Measurements from ENCODE around the gene LATS2. TPM values are rescaled to one million over a fixed set of nuclear protein-coding genes. Genes with fewer than 3 reads are reported as not detected.
"Not testable (repeated sequence)": the region's sequence is repeated elsewhere in the genome, so short reads cannot be mapped to it uniquely, and the experiment has no call there.

The LATS2 gene
- total RNA-seq, 2 donors from 2014 or later = 6.8 to 7.2 TPM

DNA sequence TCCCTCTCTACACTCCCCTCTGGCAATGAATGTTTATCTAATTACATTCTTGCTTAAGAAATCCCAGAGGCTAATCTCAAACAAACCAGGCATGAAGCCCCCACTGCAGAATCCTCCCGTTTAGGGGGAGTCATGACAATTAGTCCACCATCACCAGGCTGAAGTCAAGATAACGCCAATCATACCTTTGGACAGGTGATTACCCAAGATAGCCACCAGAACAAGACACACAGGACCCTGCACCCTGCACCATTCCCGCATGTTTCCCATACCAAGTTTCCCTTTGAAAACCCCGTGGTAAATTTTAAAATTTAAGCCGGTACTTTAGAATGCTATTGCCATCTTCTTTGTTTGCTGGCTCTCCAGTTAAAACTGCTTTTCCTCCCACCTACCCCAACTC lies 94.0 kb downstream of the LATS2 start:
- no peaks in the 10 kb centered on the region for H3K9me3 Mint-ChIP-seq
- DNase-seq (no peak), ATAC-seq (replicated peaks in 1 of 2) (no peak)
- H3K36me3 Mint-ChIP-seq (ENCODE audit: insufficient read depth in 2 of 2) = no peaks in the 10 kb centered on the region
- H3K4me1 Mint-ChIP-seq (ENCODE audit: low read depth) = peaks cover 13% of the 10 kb centered on the region
- no peak overlapping the region for H3K4me3 Mint-ChIP-seq
- H3K27me3 Mint-ChIP-seq (ENCODE audit: low read depth) = peaks cover 12% of the 10 kb centered on the region
- no peak overlapping the region for H3K27ac Mint-ChIP-seq

- H3K9me3 Mint-ChIP-seq = no peaks in the 10 kb centered on the region
- H3K36me3 Mint-ChIP-seq (ENCODE audit: insufficient read depth in 2 of 2) = no peaks in the 10 kb centered on the region
- ATAC-seq (replicated peaks in 1 of 2) = no peak
- H3K27me3 Mint-ChIP-seq (ENCODE audit: low read depth) = peaks cover 12% of the 10 kb centered on the region
- no peak overlapping the region for H3K4me3 Mint-ChIP-seq
- peaks cover 13% of the 10 kb centered on the region for H3K4me1 Mint-ChIP-seq (ENCODE audit: low read depth)
- no peak overlapping the region for H3K27ac Mint-ChIP-seq
- DNase-seq = no peak
These were observed 96.5 kb downstream of the LATS2 start for GRCh38 chr13:20964904-20965303.

GRCh38 chr13:20961663-20962062 lies 99.7 kb downstream of the LATS2 start:
- ATAC-seq (replicated peaks in 1 of 2); H3K9me3 Mint-ChIP-seq; H3K4me1 Mint-ChIP-seq (ENCODE audit: low read depth): not testable (repeated sequence)

GRCh38 chr13:20960663-20961309 lies 100.6 kb downstream of the LATS2 start:
- H3K27me3 Mint-ChIP-seq (ENCODE audit: low read depth) = peaks cover 6% of the 10 kb centered on the region
- H3K4me3 Mint-ChIP-seq = peak overlapping the region in 1 of 2 donors; percentile 51
- no peak overlapping the region for H3K27ac Mint-ChIP-seq
- no peaks in the 10 kb centered on the region for H3K36me3 Mint-ChIP-seq (ENCODE audit: insufficient read depth in 2 of 2)
- no peak for DNase-seq
- no peaks in the 10 kb centered on the region for H3K9me3 Mint-ChIP-seq
- no peaks in the 10 kb centered on the region for H3K4me1 Mint-ChIP-seq (ENCODE audit: low read depth)
- no peak for ATAC-seq (replicated peaks in 1 of 2)

More at GRCh38 chr13:20961663-20962062, 99.7 kb downstream of the LATS2 start:
- not testable (repeated sequence) for H3K4me3 Mint-ChIP-seq; H3K27ac Mint-ChIP-seq; H3K27me3 Mint-ChIP-seq (ENCODE audit: low read depth); DNase-seq; H3K36me3 Mint-ChIP-seq (ENCODE audit: insufficient read depth in 2 of 2)

GRCh38 chr13:20957049-20957620 lies 104.3 kb downstream of the LATS2 start:
- H3K4me3 Mint-ChIP-seq; H3K9me3 Mint-ChIP-seq; DNase-seq; H3K36me3 Mint-ChIP-seq (ENCODE audit: insufficient read depth in 2 of 2); ATAC-seq (replicated peaks in 1 of 2); H3K27ac Mint-ChIP-seq; H3K4me1 Mint-ChIP-seq (ENCODE audit: low read depth): not testable (repeated sequence)
- peaks cover 11% of the 10 kb centered on the region for H3K27me3 Mint-ChIP-seq (ENCODE audit: low read depth)

DNA sequence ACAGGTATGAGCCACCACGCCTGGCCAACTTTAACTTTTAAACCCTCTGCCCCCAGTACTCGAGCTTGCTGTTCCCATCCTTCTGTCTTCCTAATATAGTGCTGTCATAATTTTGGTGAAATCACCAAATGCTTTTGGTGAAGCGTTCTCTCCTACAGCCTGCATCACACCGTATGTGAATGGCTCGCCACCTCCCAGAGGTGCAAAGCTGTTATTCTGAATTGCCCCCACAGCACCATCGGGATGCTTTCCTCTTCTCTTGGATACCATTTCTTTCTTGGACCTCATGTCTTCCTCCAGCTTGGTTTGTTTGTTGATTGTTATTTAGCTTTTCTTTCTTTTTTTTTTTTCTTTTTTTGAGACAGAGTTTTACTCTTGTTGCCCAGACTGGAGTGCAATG lies 105.9 kb downstream of the LATS2 start:
- Mint-ChIP-seq H3K36me3 (ENCODE audit: insufficient read depth in 2 of 2) (no peaks in the 10 kb centered on the region), H3K4me3 (no peak overlapping the region), H3K9me3 (no peaks in the 10 kb centered on the region), H3K27ac (no peak overlapping the region), H3K4me1 (ENCODE audit: low read depth) (no peaks in the 10 kb centered on the region), H3K27me3 (ENCODE audit: low read depth) (peaks cover 15% of the 10 kb centered on the region)
- ATAC-seq (replicated peaks in 1 of 2) = no peak
- DNase-seq = no peak

DNA sequence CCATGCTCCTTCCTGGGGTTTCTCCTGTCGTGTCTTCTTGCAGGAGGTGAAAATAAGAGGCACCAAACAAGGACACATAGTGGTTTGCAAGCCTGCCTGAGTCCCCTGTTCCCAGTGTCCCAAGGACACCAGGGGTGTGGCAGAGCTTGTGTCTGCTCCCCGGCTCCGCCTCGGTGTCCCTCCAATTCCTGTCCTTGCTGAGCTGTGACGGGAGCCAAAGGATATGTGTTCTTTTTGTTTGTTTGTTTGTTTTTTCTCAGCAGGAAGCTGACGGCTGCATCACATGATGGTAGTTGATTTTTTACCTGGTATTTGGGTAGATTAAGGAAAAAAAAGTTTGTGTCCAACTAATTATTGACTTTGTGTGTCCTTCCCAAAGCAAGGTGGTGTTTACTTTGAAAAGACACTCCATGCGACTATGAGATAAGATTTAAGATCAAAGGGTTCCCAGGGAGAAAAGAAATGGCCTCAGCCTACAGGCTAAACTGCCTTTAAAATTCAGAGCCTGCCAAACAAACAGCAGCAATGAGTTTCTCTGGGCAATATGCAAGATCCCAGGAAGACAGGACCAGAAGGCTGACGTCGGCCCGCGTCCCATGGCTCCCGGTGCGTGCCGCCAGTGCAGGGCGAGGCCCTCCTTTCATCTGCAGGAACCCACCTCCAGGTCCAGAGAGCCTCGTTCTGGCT lies 108.0 kb downstream of the LATS2 start:
- no peak overlapping the region for H3K27ac Mint-ChIP-seq
- H3K36me3 Mint-ChIP-seq (ENCODE audit: insufficient read depth in 2 of 2) = no peaks in the 10 kb centered on the region
- no peaks in the 10 kb centered on the region for H3K4me1 Mint-ChIP-seq (ENCODE audit: low read depth)
- H3K4me3 Mint-ChIP-seq = no peak overlapping the region
- ATAC-seq (replicated peaks in 1 of 2) = no peak
- H3K9me3 Mint-ChIP-seq = peaks cover 0 to 2% of the 10 kb centered on the region in 2 donors
- H3K27me3 Mint-ChIP-seq (ENCODE audit: low read depth) = peaks cover 26% of the 10 kb centered on the region
- DNase-seq = no peak

DNA sequence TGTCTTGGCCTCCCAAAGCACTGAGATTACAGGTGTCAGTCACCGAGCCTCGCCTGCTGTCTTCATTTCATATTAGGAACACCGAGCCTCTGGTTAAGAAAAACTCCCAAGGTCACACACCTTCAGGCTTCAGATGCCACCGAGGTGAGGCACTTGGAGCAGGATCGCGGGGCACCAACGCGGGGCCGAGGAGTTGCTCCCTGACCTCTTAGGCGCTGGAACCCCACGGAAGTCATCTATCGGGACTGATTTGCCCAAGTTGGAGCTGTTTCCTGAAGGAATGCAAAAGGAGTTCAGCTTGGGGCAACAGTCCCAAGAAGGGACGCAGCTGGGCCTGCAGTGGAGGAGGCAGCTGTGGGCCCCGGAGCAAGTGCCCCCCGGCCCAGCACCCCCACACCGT lies 108.5 kb downstream of the LATS2 start:
- no peak for ATAC-seq (replicated peaks in 1 of 2)
- no peaks in the 10 kb centered on the region for H3K36me3 Mint-ChIP-seq (ENCODE audit: insufficient read depth in 2 of 2)
- peaks cover 32% of the 10 kb centered on the region for H3K27me3 Mint-ChIP-seq (ENCODE audit: low read depth)
- DNase-seq = no peak
- H3K4me1 Mint-ChIP-seq (ENCODE audit: low read depth) = no peaks in the 10 kb centered on the region
- H3K4me3 Mint-ChIP-seq = no peak overlapping the region
- no peak overlapping the region for H3K27ac Mint-ChIP-seq
- peaks cover 0 to 2% of the 10 kb centered on the region in 2 donors for H3K9me3 Mint-ChIP-seq

DNA sequence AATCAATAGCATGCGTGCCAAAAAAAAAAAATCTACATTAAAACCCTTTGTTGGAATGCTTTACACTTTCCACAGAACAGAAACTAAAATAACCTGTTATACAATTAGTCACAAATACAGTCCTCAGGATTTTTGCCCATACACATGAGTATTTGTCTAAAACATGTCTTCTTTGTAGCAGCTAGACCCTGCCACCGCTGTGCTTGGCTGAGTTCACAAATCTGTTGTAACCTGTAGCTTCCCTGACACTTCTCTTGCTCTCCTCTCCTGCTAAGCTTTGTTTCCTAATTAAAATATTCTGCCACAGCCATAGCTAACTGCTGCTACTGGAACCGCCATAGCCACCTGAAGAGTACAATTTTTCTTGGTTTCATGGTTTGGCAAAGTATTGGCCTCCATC lies 113.4 kb downstream of the LATS2 start:
- H3K36me3 Mint-ChIP-seq (ENCODE audit: insufficient read depth in 2 of 2); H3K9me3 Mint-ChIP-seq; DNase-seq; ATAC-seq (replicated peaks in 1 of 2); H3K4me3 Mint-ChIP-seq; H3K27ac Mint-ChIP-seq: not testable (repeated sequence)
- H3K4me1 Mint-ChIP-seq (ENCODE audit: low read depth) = peaks cover 17% of the 10 kb centered on the region
- peaks cover 59% of the 10 kb centered on the region for H3K27me3 Mint-ChIP-seq (ENCODE audit: low read depth)

DNA sequence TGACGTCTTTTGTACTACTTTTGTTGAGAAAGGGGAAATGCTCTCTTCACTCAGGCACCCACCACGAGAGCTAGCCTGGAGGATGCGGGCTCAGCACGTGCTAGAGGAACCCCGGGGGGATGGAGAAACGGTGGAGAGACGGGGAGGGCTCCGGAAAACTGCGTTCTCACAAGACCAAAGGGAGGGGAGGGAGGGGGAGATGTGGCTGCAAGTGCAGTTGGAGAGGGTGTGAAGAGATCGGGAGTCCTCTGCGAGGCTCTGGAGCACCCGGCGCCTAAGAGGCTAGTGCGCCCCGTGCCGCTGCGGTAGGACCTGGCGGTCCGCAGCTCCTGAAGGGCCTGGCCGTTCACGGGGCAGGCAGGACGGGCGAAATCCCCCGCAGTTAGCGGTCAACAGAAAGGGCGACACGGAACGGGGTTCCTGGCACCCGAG lies 115.4 kb downstream of the LATS2 start:
- Mint-ChIP-seq H3K4me1 (ENCODE audit: low read depth) (peaks cover 17% of the 10 kb centered on the region), H3K4me3 (peak overlapping the region; percentile 35 to 71), H3K27ac (no peak overlapping the region), H3K9me3 (peaks cover 0 to 2% of the 10 kb centered on the region in 2 donors), H3K27me3 (ENCODE audit: low read depth) (peaks cover 50% of the 10 kb centered on the region), H3K36me3 (ENCODE audit: insufficient read depth in 2 of 2) (no peaks in the 10 kb centered on the region)
- DNase-seq (no peak), ATAC-seq (replicated peaks in 1 of 2) (peak in 1 of 2 donors; percentile 37)

DNA sequence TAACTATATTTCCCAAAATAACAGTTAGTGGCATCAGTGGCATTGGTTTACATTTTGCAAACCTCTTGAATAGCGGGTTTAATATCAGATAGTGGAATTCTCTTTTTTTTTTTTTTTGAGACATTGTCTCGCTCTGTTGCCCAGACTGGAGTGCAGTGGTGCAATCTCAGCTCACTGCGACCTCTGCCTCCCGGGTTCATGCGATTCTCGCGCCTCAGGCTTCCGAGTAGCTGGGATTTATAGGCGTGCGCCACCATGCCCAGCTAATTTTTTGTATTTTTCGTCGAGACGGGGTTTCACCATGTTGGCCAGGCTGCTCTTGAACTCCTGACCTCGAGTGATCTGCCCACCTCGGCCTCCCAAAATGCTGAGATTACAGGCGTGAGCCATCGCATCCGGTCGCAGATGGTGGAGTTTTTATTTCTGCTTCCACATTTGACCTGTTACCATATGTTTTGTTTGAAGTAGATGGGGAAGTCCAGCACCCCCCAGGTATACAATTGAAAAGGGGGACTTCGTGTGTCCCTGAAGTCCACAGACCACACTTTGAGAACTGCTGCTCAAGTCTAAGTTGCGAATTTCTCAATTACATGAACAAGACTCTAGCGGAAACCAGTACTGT lies 118.3 kb downstream of the LATS2 start:
- no peak overlapping the region for H3K4me3 Mint-ChIP-seq
- H3K4me1 Mint-ChIP-seq (ENCODE audit: low read depth) = peaks cover 17% of the 10 kb centered on the region
- peak; percentile 11 to 26 for ATAC-seq (replicated peaks in 1 of 2)
- no peaks in the 10 kb centered on the region for H3K9me3 Mint-ChIP-seq
- H3K36me3 Mint-ChIP-seq (ENCODE audit: insufficient read depth in 2 of 2) = no peaks in the 10 kb centered on the region
- H3K27ac Mint-ChIP-seq = no peak overlapping the region
- DNase-seq = no peak
- peaks cover 40% of the 10 kb centered on the region for H3K27me3 Mint-ChIP-seq (ENCODE audit: low read depth)

- not testable (repeated sequence) for ATAC-seq (replicated peaks in 1 of 2); H3K27ac Mint-ChIP-seq; H3K36me3 Mint-ChIP-seq (ENCODE audit: insufficient read depth in 2 of 2); H3K4me1 Mint-ChIP-seq (ENCODE audit: low read depth); H3K4me3 Mint-ChIP-seq; H3K9me3 Mint-ChIP-seq; DNase-seq
- peaks cover 17% of the 10 kb centered on the region for H3K27me3 Mint-ChIP-seq (ENCODE audit: low read depth)
These were observed 120.9 kb downstream of the LATS2 start for GRCh38 chr13:20940511-20940910.

DNA sequence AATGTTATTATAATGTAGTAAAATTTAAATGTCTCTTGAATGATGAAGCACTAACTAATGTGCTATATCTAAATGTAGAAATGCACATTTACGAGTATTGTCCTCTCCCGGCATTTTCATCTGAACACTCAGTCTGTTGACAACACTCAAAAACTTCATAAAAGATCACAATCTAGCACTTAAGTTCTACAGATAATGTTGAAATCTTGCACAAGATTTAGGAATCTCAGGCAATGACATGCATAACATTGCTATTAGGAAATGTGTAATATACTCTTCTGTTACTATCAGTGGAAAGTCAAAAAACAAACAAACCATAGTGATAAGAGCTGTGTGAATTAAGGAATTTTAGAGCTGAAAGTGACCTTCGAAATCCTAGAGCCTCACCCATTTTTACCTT lies 121.3 kb downstream of the LATS2 start:
- ATAC-seq (replicated peaks in 1 of 2) = no peak
- DNase-seq = no peak
- H3K4me1 Mint-ChIP-seq (ENCODE audit: low read depth) = peaks cover 5% of the 10 kb centered on the region
- H3K27me3 Mint-ChIP-seq (ENCODE audit: low read depth) = peaks cover 13% of the 10 kb centered on the region
- H3K4me3 Mint-ChIP-seq = no peak overlapping the region
- no peaks in the 10 kb centered on the region for H3K9me3 Mint-ChIP-seq
- no peaks in the 10 kb centered on the region for H3K36me3 Mint-ChIP-seq (ENCODE audit: insufficient read depth in 2 of 2)
- H3K27ac Mint-ChIP-seq = no peak overlapping the region

Measured in activated T-cell treated with anti-CD3 and anti-CD28 coated beads, Interleukin-2, amount 50 U/mL, for 72 hours (primary cell).